ENCODE data around the gene SLC8A3. TPM values are rescaled to one million over a fixed set of nuclear protein-coding genes. Genes with fewer than 3 reads are reported as not detected.

Gene SLC8A3
- total and polyA plus RNA-seq, 10 of the 15 experiments (the other 5 are each of a cell fraction or from before 2014, with no cell fraction given): 0.04 to 0.17 (median 0.13) TPM; not detected in 3

- FAIRE-seq (no peak), DNase-seq (ENCODE audit: low read depth, low spot score) (no peak), ATAC-seq (no peak)
- H3K9me3 ChIP-seq (replicated peaks; ENCODE audit: control insufficient read depth, insufficient read depth, low read length): no peaks in the 10 kb centered on the region
- TF ChIP-seq IRF3 (IDR thresholded peaks at IDR 0.05) (no peak), CEBPZ (IDR thresholded peaks at IDR 0.05; ENCODE audit: low read depth, low read length) (no peak), MLLT1 (IDR thresholded peaks at IDR 0.05) (no peak), ZBED1 (IDR thresholded peaks at IDR 0.05; ENCODE audit: borderline replicate concordance) (no peak), DPF2 (IDR thresholded peaks at IDR 0.05) (no peak), PAX8 (IDR thresholded peaks at IDR 0.05) (no peak), NFXL1 (IDR thresholded peaks at IDR 0.05; ENCODE audit: borderline replicate concordance) (no peak), MXI1 (IDR thresholded peaks at IDR 0.05; ENCODE audit: low read depth, low read length) (no peak), CTCF (IDR thresholded peaks at IDR 0.05 in 2 of 3, conservative IDR thresholded peaks at IDR 0.05 in 1 of 3; ENCODE audit: control insufficient read depth in 2 of 3, extremely low read depth in 1 of 3, insufficient read depth in 1 of 3, low read depth in 3 of 3, low read length in 3 of 3) (no peak)
- ChIA-PET SMC1A (ENCODE audit: uncharacterized antibody, unreplicated experiment) (interaction anchor here (0.5 kb wide), 1 partner anchor 239 kb away, joined by 3 read pairs; no protein-coding TSS in a partner anchor), RAD21 (ENCODE audit: unreplicated experiment) (no interaction called here), CTCF (no interaction called here), POLR2A (interaction anchor here (0.5 kb wide), 1 partner anchor 24 kb away, joined by 6 read pairs; no protein-coding TSS in a partner anchor)
- no TSS peak for BruUV-seq (replicated peaks)
- no peak overlapping the region for H3K27ac ChIP-seq (ENCODE audit: control insufficient read depth, insufficient read depth)
- no peak overlapping the region for H3K4me3 ChIP-seq
- H3K79me2 ChIP-seq (ENCODE audit: control insufficient read depth, insufficient read depth, low read length): no peaks in the 10 kb centered on the region
- intact Hi-C loops (cut with micrococcal nuclease; ENCODE audit: unreplicated experiment): no loop called here
- no peak overlapping the region for H3K9ac ChIP-seq (ENCODE audit: control insufficient read depth, insufficient read depth, low read length)
- peaks cover 0 to 5% of the 10 kb centered on the region in 2 experiments; a peak in 3 of 4 replicates for H3K27me3 ChIP-seq (replicated peaks in 1 of 2; ENCODE audit: control insufficient read depth in 2 of 2, insufficient read depth in 2 of 2, low read length in 1 of 2)
- H3K4me1 ChIP-seq (ENCODE audit: control insufficient read depth, insufficient read depth, low read length): no peaks in the 10 kb centered on the region
- H4K20me1 ChIP-seq (ENCODE audit: control insufficient read depth, insufficient read depth): no peaks in the 10 kb centered on the region
- in situ Hi-C loops (cut with MboI): no loop called here
- no peaks in the 10 kb centered on the region for H3K36me3 ChIP-seq (ENCODE audit: control insufficient read depth in 2 of 2, insufficient read depth in 2 of 2, low read length in 1 of 2)
- H2AFZ ChIP-seq (ENCODE audit: control insufficient read depth, low read depth, low read length): no peak overlapping the region
- H3K4me2 ChIP-seq (ENCODE audit: control insufficient read depth, insufficient read depth): no peak overlapping the region
These were observed 110.4 kb downstream of the SLC8A3 start for GRCh38 chr14:70078329-70078728.
